Measurements from ENCODE around the gene TOGARAM2.

- TF ChIP-seq EP300 (IDR thresholded peaks at IDR 0.05; ENCODE audit: borderline replicate concordance) (no peak), FOXM1 (IDR thresholded peaks at IDR 0.05; ENCODE audit: borderline replicate concordance, low read depth) (no peak), TCF12 (IDR thresholded peaks at IDR 0.05; ENCODE audit: low read depth) (no peak)
- TF ChIP-seq, protein P1, sequence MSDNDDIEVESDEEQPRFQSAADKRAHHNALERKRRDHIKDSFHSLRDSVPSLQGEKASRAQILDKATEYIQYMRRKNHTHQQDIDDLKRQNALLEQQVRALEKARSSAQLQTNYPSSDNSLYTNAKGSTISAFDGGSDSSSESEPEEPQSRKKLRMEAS (IDR thresholded peaks at IDR 0.05): no peak
- TF ChIP-seq, protein P2, sequence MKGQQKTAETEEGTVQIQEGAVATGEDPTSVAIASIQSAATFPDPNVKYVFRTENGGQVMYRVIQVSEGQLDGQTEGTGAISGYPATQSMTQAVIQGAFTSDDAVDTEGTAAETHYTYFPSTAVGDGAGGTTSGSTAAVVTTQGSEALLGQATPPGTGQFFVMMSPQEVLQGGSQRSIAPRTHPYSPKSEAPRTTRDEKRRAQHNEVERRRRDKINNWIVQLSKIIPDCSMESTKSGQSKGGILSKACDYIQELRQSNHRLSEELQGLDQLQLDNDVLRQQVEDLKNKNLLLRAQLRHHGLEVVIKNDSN (IDR thresholded peaks at IDR 0.05): no peak
Measured at GRCh38 chr2:29000956-29001355, 19.9 kb downstream of the TOGARAM2 start.
